HG03095 (cell line): ENCODE measurements around the gene GALC.
"Not testable (repeated sequence)": the region's sequence is repeated elsewhere in the genome, so short reads cannot be mapped to it uniquely, and the experiment has no call there.

Experiments used
- ATAC-seq: cut with Tn5 transposase; IDR thresholded peaks from one replicate; pipeline ENCODE4 v1.9.1; 2021; ENCODE audit warnings: moderate library complexity; ENCODE audit not compliant: unreplicated experiment

GALC gene

GRCh38 chr14:87992718-87993628, at the start of gene GALC:
TSS of gene GALC (minus strand) at chr14:87993182. CDS start at chr14:87993164, 18 bp downstream.
- peak; percentile 88 for ATAC-seq

- ATAC-seq: no peak
These were observed 47.2 kb upstream of the GALC start for GRCh38 chr14:88040146-88040545.

- ATAC-seq: no peak
These were observed 46.2 kb upstream of the GALC start for GRCh38 chr14:88039197-88039596.

GRCh38 chr14:88037325-88037724, 44.3 kb upstream of the GALC start:
- ATAC-seq: no peak

- ATAC-seq: no peak
These were observed 43.4 kb upstream of the GALC start for GRCh38 chr14:88036422-88036821.

GRCh38 chr14:88034076-88034475, 41.1 kb upstream of the GALC start:
- no peak for ATAC-seq

- no peak for ATAC-seq
These were observed 39.4 kb upstream of the GALC start for GRCh38 chr14:88032373-88032772.

- ATAC-seq: no peak
These were observed 37.9 kb upstream of the GALC start for GRCh38 chr14:88030892-88031291.

- ATAC-seq: no peak
These were observed 37.1 kb upstream of the GALC start for GRCh38 chr14:88030079-88030478.

GRCh38 chr14:88029500-88029899, 36.5 kb upstream of the GALC start:
- no peak for ATAC-seq

GRCh38 chr14:88026890-88027289, 33.9 kb upstream of the GALC start:
- ATAC-seq: no peak

- ATAC-seq: no peak
These were observed 32.3 kb upstream of the GALC start for GRCh38 chr14:88025313-88025712.

GRCh38 chr14:88024252-88025086, 31.5 kb upstream of the GALC start:
- not testable (repeated sequence) for ATAC-seq

- no peak for ATAC-seq
These were observed 30.7 kb upstream of the GALC start for GRCh38 chr14:88023658-88024187.

- no peak for ATAC-seq
These were observed 24.6 kb upstream of the GALC start for GRCh38 chr14:88017535-88017934.

GRCh38 chr14:88016768-88017167, 23.8 kb upstream of the GALC start:
- ATAC-seq: no peak

GRCh38 chr14:88013750-88014349, 20.9 kb upstream of the GALC start:
- ATAC-seq: peak; percentile 95

- ATAC-seq: no peak
These were observed 19.5 kb upstream of the GALC start for GRCh38 chr14:88012495-88012894.

- no peak for ATAC-seq
These were observed 17.3 kb upstream of the GALC start for GRCh38 chr14:88010331-88010730.

GRCh38 chr14:88009486-88009885, 16.5 kb upstream of the GALC start:
- no peak for ATAC-seq
